NCI-H82 treated with DMSO at 0.1 percent for 48 hours (cell line): ENCODE data around the gene GRK4.

Experiments used
- DNase-seq: peaks from one replicate; lab custom pipeline; 2025; ENCODE audit not compliant: unreplicated experiment; lab: John Stamatoyannopoulos, UW

GRK4 gene

DNA sequence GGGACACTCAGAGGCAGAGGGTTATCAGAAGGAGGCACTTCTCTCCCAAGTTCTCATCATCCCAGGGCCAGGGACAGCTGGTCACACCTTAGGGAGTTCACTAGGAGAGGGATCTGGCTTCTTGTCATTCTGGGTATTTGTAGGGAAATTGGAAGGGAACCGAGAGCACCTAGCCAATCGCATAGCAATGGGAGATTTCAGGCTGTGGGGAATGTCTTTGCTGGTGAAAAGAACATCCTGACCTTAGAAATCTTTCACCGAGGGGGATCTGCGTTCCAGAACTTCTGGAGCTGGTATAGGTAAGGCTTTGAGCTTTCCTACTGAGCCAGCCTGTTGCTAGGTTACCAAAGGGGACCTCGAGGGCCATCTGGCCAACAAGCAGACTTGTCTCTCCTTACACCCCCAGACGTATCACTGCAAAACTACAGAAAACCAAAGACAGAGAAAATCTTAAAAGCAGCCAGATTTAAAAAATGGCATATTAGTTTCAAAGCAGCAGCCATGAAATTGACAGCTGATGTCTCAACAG lies 104.2 kb downstream of the GRK4 start:
- no peak for DNase-seq

- DNase-seq = no peak
These were observed 106.4 kb downstream of the GRK4 start for GRCh38 chr4:3069661-3070199.

- no peak for DNase-seq
These were observed 107.5 kb downstream of the GRK4 start for GRCh38 chr4:3070709-3071500.

DNA sequence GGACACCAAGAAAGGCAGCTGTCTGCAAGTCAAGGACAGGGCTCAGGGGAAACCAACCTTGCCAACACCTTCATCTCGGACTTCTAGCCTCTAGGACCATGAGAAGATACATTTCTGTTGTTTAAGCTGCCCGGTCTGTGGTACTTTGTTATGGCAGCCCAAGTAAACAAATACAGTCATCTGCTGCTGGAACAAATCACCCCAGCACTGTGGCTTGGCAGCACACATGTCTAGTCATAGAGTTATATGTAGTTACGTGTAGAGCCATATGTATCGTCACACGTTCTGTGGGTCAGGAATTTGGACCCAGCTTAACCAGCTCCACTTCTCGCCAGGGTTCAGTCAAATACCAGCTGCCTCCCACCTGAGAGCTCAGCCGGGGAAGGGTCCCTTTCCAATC lies 108.4 kb downstream of the GRK4 start:
- DNase-seq = no peak

GRCh38 chr4:3073158-3074077 lies 110.0 kb downstream of the GRK4 start:
- DNase-seq = no peak

- peak; percentile 60 for DNase-seq
These were observed 110.9 kb downstream of the GRK4 start, which contains the start of the genes HTT and HTT-AS for GRCh38 chr4:3074078-3074845. TSS of gene HTT (plus strand) at chr4:3074681. CDS start at chr4:3074826, 145 bp downstream. TSS of gene HTT-AS (minus strand) at chr4:3074538.

DNA sequence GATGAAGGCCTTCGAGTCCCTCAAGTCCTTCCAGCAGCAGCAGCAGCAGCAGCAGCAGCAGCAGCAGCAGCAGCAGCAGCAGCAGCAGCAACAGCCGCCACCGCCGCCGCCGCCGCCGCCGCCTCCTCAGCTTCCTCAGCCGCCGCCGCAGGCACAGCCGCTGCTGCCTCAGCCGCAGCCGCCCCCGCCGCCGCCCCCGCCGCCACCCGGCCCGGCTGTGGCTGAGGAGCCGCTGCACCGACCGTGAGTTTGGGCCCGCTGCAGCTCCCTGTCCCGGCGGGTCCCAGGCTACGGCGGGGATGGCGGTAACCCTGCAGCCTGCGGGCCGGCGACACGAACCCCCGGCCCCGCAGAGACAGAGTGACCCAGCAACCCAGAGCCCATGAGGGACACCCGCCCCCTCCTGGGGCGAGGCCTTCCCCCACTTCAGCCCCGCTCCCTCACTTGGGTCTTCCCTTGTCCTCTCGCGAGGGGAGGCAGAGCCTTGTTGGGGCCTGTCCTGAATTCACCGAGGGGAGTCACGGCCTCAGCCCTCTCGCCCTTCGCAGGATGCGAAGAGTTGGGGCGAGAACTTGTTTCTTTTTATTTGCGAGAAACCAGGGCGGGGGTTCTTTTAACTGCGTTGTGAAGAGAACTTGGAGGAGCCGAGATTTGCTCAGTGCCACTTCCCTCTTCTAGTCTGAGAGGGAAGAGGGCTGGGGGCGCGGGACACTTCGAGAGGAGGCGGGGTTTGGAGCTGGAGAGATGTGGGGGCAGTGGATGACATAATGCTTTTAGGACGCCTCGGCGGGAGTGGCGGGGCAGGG lies 111.7 kb downstream of the GRK4 start:
- peak; percentile 16 for DNase-seq

GRCh38 chr4:3075652-3075981 lies 112.2 kb downstream of the GRK4 start:
- no peak for DNase-seq

DNA sequence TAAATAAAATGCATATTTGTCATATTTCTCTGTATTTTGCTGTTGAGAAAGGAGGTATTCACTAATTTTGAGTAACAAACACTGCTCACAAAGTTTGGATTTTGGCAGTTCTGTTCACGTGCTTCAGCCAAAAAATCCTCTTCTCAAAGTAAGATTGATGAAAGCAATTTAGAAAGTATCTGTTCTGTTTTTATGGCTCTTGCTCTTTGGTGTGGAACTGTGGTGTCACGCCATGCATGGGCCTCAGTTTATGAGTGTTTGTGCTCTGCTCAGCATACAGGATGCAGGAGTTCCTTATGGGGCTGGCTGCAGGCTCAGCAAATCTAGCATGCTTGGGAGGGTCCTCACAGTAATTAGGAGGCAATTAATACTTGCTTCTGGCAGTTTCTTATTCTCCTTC lies 114.4 kb downstream of the GRK4 start:
- no peak for DNase-seq

DNA sequence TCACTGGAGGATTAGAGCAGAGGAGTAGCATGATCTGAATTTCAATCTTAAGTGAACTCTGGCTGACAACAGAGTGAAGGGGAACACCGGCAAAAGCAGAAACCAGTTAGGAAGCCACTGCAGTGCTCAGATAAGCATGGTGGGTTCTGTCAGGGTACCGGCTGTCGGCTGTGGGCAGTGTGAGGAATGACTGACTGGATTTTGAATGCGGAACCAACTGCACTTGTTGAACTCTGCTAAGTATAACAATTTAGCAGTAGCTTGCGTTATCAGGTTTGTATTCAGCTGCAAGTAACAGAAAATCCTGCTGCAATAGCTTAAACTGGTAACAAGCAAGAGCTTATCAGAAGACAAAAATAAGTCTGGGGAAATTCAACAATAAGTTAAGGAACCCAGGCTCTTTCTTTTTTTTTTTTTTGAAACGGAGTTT lies 116.3 kb downstream of the GRK4 start:
- DNase-seq = no peak

- no peak for DNase-seq
These were observed 119.6 kb downstream of the GRK4 start for GRCh38 chr4:3082925-3083515.

- DNase-seq = no peak
These were observed 120.4 kb downstream of the GRK4 start for GRCh38 chr4:3083732-3084131.

- DNase-seq = no peak
These were observed 122.7 kb downstream of the GRK4 start for GRCh38 chr4:3085948-3086670.

GRCh38 chr4:3087115-3087797 lies 123.9 kb downstream of the GRK4 start:
- no peak for DNase-seq
